ENCODE results near the gene TMEM59L. TPM values are rescaled to one million over a fixed set of nuclear protein-coding genes. Genes with fewer than 3 reads are reported as not detected.
A peak's percentile ranks its signal among the peaks of the same experiment; 100 is the strongest.

The TMEM59L gene
- total and polyA plus RNA-seq, 9 of the 15 experiments (the other 6 are each of a cell fraction or from before 2014, with no cell fraction given) = 0.37 TPM; not detected in 8

- TF ChIP-seq ILK (tag; IDR thresholded peaks at IDR 0.05; ENCODE audit: borderline replicate concordance, low read depth) (no peak), POLR2G (IDR thresholded peaks at IDR 0.05; ENCODE audit: low read depth, low read length) (peak; percentile 84), HDAC8 (tag; IDR thresholded peaks at IDR 0.05) (no peak), ZBTB12 (CRISPR knock-in tag; IDR thresholded peaks at IDR 0.05) (no peak), ESRRA (IDR thresholded peaks at IDR 0.05; ENCODE audit: borderline replicate concordance, low read depth) (peak; percentile 74; the same call in 1 of the 2 replicates), ZNF511 (CRISPR knock-in tag; IDR thresholded peaks at IDR 0.05) (peak; percentile 56; the same call in 1 of the 2 replicates), MCM3 (IDR thresholded peaks at IDR 0.05) (no peak), ZNF253 (CRISPR knock-in tag; conservative IDR thresholded peaks at IDR 0.05) (no peak), ETS2 (tag; IDR thresholded peaks at IDR 0.05; ENCODE audit: borderline replicate concordance, poor library complexity, severe bottlenecking) (no peak), SMARCC2 (IDR thresholded peaks at IDR 0.05; ENCODE audit: low read depth) (0 out of 2 replicates have a peak, but pooled peaks have one; percentile 9), RREB1 (CRISPR knock-in tag; IDR thresholded peaks at IDR 0.05) (no peak), TCF7 (IDR thresholded peaks at IDR 0.05; ENCODE audit: borderline replicate concordance) (no peak), DLX4 (CRISPR knock-in tag; IDR thresholded peaks at IDR 0.05) (no peak), LCOR (CRISPR knock-in tag; IDR thresholded peaks at IDR 0.05) (peak; percentile 64; the same call in 1 of the 2 replicates), SFPQ (IDR thresholded peaks at IDR 0.05; ENCODE audit: low read depth, low read length) (no peak)
Measured at GRCh38 chr19:18588611-18589379, 23.9 kb upstream of the TMEM59L start, which contains the start of gene REX1BD (continued).
